ENCODE data around the gene FAM3D.

DNA sequence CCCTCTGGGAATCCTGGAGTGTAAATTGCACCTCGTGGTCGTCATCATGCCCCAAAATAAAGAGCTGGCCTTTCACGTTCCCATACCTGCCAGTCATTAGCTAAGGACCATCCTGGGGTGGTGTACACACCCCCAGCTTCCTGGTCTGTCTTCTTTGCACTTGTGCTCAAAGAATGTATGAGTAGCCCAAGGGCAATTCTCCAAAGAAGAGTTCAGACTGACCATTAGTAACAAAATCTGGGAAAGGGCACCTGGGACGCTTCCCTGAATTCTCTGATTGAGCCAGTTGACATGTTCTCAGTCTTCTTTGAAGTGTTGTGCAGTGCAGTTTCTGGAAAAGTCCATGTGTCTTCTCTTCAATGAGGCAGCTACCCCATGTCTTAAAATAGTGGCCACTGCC, 34.8 kb downstream of the FAM3D start:
- TF ChIP-seq POLR2A (IDR thresholded peaks at IDR 0.05; ENCODE audit: borderline replicate concordance, extremely low read depth, insufficient read depth, insufficient read length), result no peak
- TF ChIP-seq SP1 (IDR thresholded peaks at IDR 0.05; ENCODE audit: low read depth), result no peak
- TF ChIP-seq CTCF (IDR thresholded peaks at IDR 0.05 in 2 of 3, conservative IDR thresholded peaks at IDR 0.05 in 1 of 3; ENCODE audit: borderline replicate concordance in 1 of 3, insufficient read depth in 1 of 3, low read depth in 2 of 3, low read length in 2 of 3), result no peak
- TF ChIP-seq, protein P1, sequence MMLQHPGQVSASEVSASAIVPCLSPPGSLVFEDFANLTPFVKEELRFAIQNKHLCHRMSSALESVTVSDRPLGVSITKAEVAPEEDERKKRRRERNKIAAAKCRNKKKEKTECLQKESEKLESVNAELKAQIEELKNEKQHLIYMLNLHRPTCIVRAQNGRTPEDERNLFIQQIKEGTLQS (IDR thresholded peaks at IDR 0.05), result no peak
